Activated T-helper 17 cell treated with anti-CD3 and anti-CD28 coated beads, Interleukin-2, amount 50 U/mL, for 72 hours (primary cell): ENCODE data around the gene VAT1L. TPM values are rescaled to one million over a fixed set of nuclear protein-coding genes. Genes with fewer than 3 reads are reported as not detected.

Source experiments
- ATAC-seq: fragments of 150-1000 bp; cut with Tn5 transposase; replicated peaks from 2 replicates; pipeline ENCODE4 v1.10.0; 2021; ENCODE audit warnings: mild to moderate bottlenecking, moderate library complexity
- H3K27ac Mint-ChIP-seq: one replicate; pipeline ENCODE4 v1.8.0; 2022; ENCODE audit warnings: mixed read lengths
- H3K27me3 Mint-ChIP-seq: one replicate; pipeline ENCODE4 v1.8.0; 2022; ENCODE audit warnings: mixed read lengths
- H3K36me3 Mint-ChIP-seq: one replicate; pipeline ENCODE4 v1.8.0; 2022; ENCODE audit warnings: low read depth, mild to moderate bottlenecking, mixed read lengths
- H3K4me1 Mint-ChIP-seq: one replicate; pipeline ENCODE4 v1.8.0; 2022; ENCODE audit warnings: mixed read lengths
- H3K4me3 Mint-ChIP-seq: one replicate; pipeline ENCODE4 v1.8.0; 2022; ENCODE audit warnings: mild to moderate bottlenecking, mixed read lengths
- H3K9me3 Mint-ChIP-seq: one replicate; pipeline ENCODE4 v1.8.0; 2022; ENCODE audit warnings: mixed read lengths
- total RNA-seq, 2 donors: library from RNA; stranded (reverse); gene quantifications; one replicate each; pipeline ENCODE4 v1.2.3, GENCODE V29; 2022

The VAT1L gene
- total RNA-seq, 2 donors from 2014 or later: not detected

GRCh38 chr16:77913738-77914253 lies 125.4 kb downstream of the VAT1L start:
- peaks cover 17% of the 10 kb centered on the region for H3K27me3 Mint-ChIP-seq
- ATAC-seq: no peak
- H3K36me3 Mint-ChIP-seq: no peaks in the 10 kb centered on the region
- no peak overlapping the region for H3K27ac Mint-ChIP-seq
- H3K4me1 Mint-ChIP-seq: no peaks in the 10 kb centered on the region
- no peaks in the 10 kb centered on the region for H3K9me3 Mint-ChIP-seq
- no peak overlapping the region for H3K4me3 Mint-ChIP-seq

GRCh38 chr16:77916111-77916510 lies 127.7 kb downstream of the VAT1L start:
- Mint-ChIP-seq H3K27me3 (peaks cover 15% of the 10 kb centered on the region), H3K4me3 (no peak overlapping the region), H3K9me3 (no peaks in the 10 kb centered on the region), H3K27ac (no peak overlapping the region), H3K4me1 (no peaks in the 10 kb centered on the region), H3K36me3 (no peaks in the 10 kb centered on the region)
- ATAC-seq: no peak

- H3K36me3 Mint-ChIP-seq: no peaks in the 10 kb centered on the region
- peaks cover 19% of the 10 kb centered on the region for H3K27me3 Mint-ChIP-seq
- no peaks in the 10 kb centered on the region for H3K9me3 Mint-ChIP-seq
- no peak for ATAC-seq
- no peak overlapping the region for H3K4me3 Mint-ChIP-seq
- H3K27ac Mint-ChIP-seq: no peak overlapping the region
- no peaks in the 10 kb centered on the region for H3K4me1 Mint-ChIP-seq
Observed at GRCh38 chr16:77917971-77918370, 129.6 kb downstream of the VAT1L start.

GRCh38 chr16:77918809-77919707 lies 130.7 kb downstream of the VAT1L start:
- no peak overlapping the region for H3K27ac Mint-ChIP-seq
- no peak for ATAC-seq
- H3K36me3 Mint-ChIP-seq: no peaks in the 10 kb centered on the region
- no peaks in the 10 kb centered on the region for H3K9me3 Mint-ChIP-seq
- H3K4me1 Mint-ChIP-seq: no peaks in the 10 kb centered on the region
- no peak overlapping the region for H3K4me3 Mint-ChIP-seq
- H3K27me3 Mint-ChIP-seq: peaks cover 19% of the 10 kb centered on the region

GRCh38 chr16:77919761-77920415 lies 131.5 kb downstream of the VAT1L start:
- Mint-ChIP-seq H3K4me3 (no peak overlapping the region), H3K27ac (no peak overlapping the region), H3K36me3 (no peaks in the 10 kb centered on the region), H3K4me1 (no peaks in the 10 kb centered on the region), H3K27me3 (peaks cover 26% of the 10 kb centered on the region), H3K9me3 (no peaks in the 10 kb centered on the region)
- no peak for ATAC-seq

GRCh38 chr16:77920984-77921383 lies 132.6 kb downstream of the VAT1L start:
- no peaks in the 10 kb centered on the region for H3K36me3 Mint-ChIP-seq
- H3K9me3 Mint-ChIP-seq: no peaks in the 10 kb centered on the region
- peaks cover 27% of the 10 kb centered on the region for H3K27me3 Mint-ChIP-seq
- H3K4me3 Mint-ChIP-seq: no peak overlapping the region
- ATAC-seq: no peak
- no peaks in the 10 kb centered on the region for H3K4me1 Mint-ChIP-seq
- H3K27ac Mint-ChIP-seq: no peak overlapping the region

GRCh38 chr16:77922228-77922754 lies 133.9 kb downstream of the VAT1L start:
- peaks cover 27% of the 10 kb centered on the region for H3K27me3 Mint-ChIP-seq
- no peaks in the 10 kb centered on the region for H3K4me1 Mint-ChIP-seq

GRCh38 chr16:77925531-77925930 lies 137.2 kb downstream of the VAT1L start:
- H3K27me3 Mint-ChIP-seq: peaks cover 24% of the 10 kb centered on the region
- H3K4me3 Mint-ChIP-seq: no peak overlapping the region
- no peak for ATAC-seq
- no peaks in the 10 kb centered on the region for H3K9me3 Mint-ChIP-seq
- no peak overlapping the region for H3K27ac Mint-ChIP-seq
- no peaks in the 10 kb centered on the region for H3K36me3 Mint-ChIP-seq
- no peaks in the 10 kb centered on the region for H3K4me1 Mint-ChIP-seq

More at GRCh38 chr16:77922228-77922754, 133.9 kb downstream of the VAT1L start:
- no peaks in the 10 kb centered on the region for H3K9me3 Mint-ChIP-seq
- no peak overlapping the region for H3K4me3 Mint-ChIP-seq
- no peaks in the 10 kb centered on the region for H3K36me3 Mint-ChIP-seq
- ATAC-seq: no peak
- H3K27ac Mint-ChIP-seq: no peak overlapping the region

- no peaks in the 10 kb centered on the region for H3K36me3 Mint-ChIP-seq
- no peak overlapping the region for H3K27ac Mint-ChIP-seq
- H3K4me3 Mint-ChIP-seq: no peak overlapping the region
- no peak for ATAC-seq
- no peaks in the 10 kb centered on the region for H3K9me3 Mint-ChIP-seq
- H3K27me3 Mint-ChIP-seq: peaks cover 20% of the 10 kb centered on the region
- H3K4me1 Mint-ChIP-seq: no peaks in the 10 kb centered on the region
Observed at GRCh38 chr16:77928096-77928495, 139.7 kb downstream of the VAT1L start.

- Mint-ChIP-seq H3K4me1 (no peaks in the 10 kb centered on the region), H3K4me3 (no peak overlapping the region), H3K27me3 (peaks cover 27% of the 10 kb centered on the region), H3K36me3 (no peaks in the 10 kb centered on the region), H3K27ac (no peak overlapping the region), H3K9me3 (no peaks in the 10 kb centered on the region)
- no peak for ATAC-seq
Observed at GRCh38 chr16:77929004-77929403, 140.6 kb downstream of the VAT1L start.

- H3K4me3 Mint-ChIP-seq: no peak overlapping the region
- peaks cover 15% of the 10 kb centered on the region for H3K27me3 Mint-ChIP-seq
- no peaks in the 10 kb centered on the region for H3K9me3 Mint-ChIP-seq
- H3K27ac Mint-ChIP-seq: no peak overlapping the region
- ATAC-seq: no peak
- H3K4me1 Mint-ChIP-seq: no peaks in the 10 kb centered on the region
- H3K36me3 Mint-ChIP-seq: no peaks in the 10 kb centered on the region
Observed at GRCh38 chr16:77931058-77931457, 142.7 kb downstream of the VAT1L start.

GRCh38 chr16:77937473-77938149 lies 149.2 kb downstream of the VAT1L start:
- peaks cover 18% of the 10 kb centered on the region for H3K27me3 Mint-ChIP-seq

GRCh38 chr16:77938913-77939312 lies 150.5 kb downstream of the VAT1L start:
- Mint-ChIP-seq H3K4me1 (no peaks in the 10 kb centered on the region), H3K27ac (no peak overlapping the region), H3K4me3 (no peak overlapping the region), H3K9me3 (peaks cover 4% of the 10 kb centered on the region), H3K27me3 (peaks cover 10% of the 10 kb centered on the region), H3K36me3 (no peaks in the 10 kb centered on the region)
- ATAC-seq: no peak

More at GRCh38 chr16:77937473-77938149, 149.2 kb downstream of the VAT1L start:
- H3K36me3 Mint-ChIP-seq: no peaks in the 10 kb centered on the region
- no peak for ATAC-seq
- H3K4me1 Mint-ChIP-seq: no peaks in the 10 kb centered on the region
- H3K9me3 Mint-ChIP-seq: peaks cover 4% of the 10 kb centered on the region
- no peak overlapping the region for H3K4me3 Mint-ChIP-seq
- H3K27ac Mint-ChIP-seq: no peak overlapping the region

GRCh38 chr16:77939968-77940367 lies 151.6 kb downstream of the VAT1L start:
- Mint-ChIP-seq H3K27ac (no peak overlapping the region), H3K27me3 (peaks cover 9% of the 10 kb centered on the region), H3K9me3 (peaks cover 4% of the 10 kb centered on the region), H3K4me3 (no peak overlapping the region), H3K4me1 (no peaks in the 10 kb centered on the region), H3K36me3 (no peaks in the 10 kb centered on the region)
- no peak for ATAC-seq
